A172 (cell line): ENCODE measurements around the gene SKP1. TPM values are rescaled to one million over a fixed set of nuclear protein-coding genes. Genes with fewer than 3 reads are reported as not detected.
"Not testable (repeated sequence)": the region's sequence is repeated elsewhere in the genome, so short reads cannot be mapped to it uniquely, and the experiment has no call there.

Experiments
- DNase-seq: peaks from one replicate; pipeline ENCODE4 v3.0.0-alpha.2; 2015; ENCODE audit warnings: low spot score
- total RNA-seq: library from RNA; depleted of rRNA; stranded (reverse); fragments of >200 nt; shearing (Covaris generic); gene quantifications from 2 replicates; pipeline ENCODE4 v1.2.3, GENCODE V29; 2014; rRNA removed

Gene SKP1
- 590 and 596 TPM in 2 replicates for total RNA-seq

DNA sequence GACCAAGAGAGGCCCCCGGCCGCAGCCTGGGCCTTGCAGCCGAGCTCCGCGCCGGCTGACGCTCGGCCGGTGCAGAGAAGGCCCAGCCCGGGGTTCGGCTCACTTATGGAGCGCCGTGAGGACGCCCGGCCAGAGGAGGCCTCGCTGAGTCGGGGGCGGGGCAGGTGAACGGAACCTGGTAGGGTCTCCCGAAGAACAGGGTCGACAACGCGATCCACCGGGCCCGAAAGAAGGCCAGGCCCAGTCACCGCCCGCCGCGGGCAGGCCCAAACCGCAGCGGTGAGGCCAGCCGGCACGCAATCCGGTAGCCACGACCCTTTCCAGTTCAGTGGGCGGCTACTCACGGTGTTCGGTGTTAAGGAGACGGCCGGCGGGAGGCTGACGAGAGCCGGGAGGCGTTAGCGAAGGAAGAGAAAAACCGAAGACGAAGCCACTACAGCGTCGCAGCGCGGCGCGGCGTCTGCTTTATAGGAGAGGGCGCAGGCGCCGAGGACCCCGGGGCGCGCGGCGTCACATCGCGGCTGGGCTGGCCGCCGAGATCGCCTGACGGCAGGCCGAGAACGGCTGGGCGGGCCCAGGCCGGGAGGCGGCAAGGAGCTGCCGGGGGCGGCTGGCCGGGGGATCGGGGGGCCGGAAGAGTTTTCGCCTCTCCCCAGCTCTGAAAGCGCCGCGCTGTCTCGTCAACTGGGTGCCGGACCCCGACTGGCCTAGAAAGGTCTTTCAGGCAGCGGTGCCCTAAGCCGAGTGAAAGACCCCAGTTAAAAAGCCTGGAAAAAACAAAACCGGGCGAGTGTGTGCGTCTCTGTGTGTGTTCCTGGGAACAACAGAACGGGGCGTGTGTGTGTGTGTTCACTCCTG lies at the start of gene SKP1:
SKP1 (minus strand) TSS at position 440 of the 858 bp plus-strand sequence. CDS start 2,928 bp downstream, outside the sequence.
- peak; percentile 75 for DNase-seq

DNA sequence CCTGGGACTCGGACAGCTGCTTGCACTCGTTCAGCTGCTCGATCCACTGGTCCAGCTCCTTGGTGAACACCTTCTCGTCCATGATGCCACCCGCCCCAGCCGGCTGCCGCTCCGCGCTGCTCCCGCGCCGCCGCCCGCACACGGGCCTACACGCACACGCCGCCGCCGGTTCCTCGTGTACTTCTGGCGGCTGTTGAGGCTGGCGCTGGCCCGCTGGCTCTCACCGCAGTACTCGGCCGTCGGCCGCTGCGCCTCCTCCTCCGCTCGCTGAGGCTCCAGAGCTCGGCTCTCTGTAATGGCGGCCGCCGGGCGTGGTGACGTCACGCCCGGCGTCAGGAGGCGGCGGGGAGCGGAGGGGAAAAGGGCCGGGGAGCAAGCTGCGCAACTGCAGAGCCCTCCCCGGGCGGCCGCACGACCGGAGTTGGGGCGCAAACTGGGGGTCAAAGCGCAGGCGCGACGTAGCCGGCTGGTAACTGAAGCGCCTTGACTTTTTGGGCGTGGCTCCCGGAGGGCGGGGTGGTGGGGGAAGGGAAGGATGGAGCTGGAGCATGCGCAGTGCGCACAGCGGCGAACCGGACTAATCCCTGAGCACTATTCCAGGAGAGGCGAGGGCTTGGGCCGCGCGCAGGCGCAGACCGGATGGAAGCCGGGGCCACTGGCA lies 49.2 kb upstream of the SKP1 start, which contains the start of gene PPP2CA:
PPP2CA (minus strand) TSS at position 294 of the 661 bp plus-strand sequence; CDS start at position 82, 212 bp downstream.
- peak; percentile 98 for DNase-seq

DNA sequence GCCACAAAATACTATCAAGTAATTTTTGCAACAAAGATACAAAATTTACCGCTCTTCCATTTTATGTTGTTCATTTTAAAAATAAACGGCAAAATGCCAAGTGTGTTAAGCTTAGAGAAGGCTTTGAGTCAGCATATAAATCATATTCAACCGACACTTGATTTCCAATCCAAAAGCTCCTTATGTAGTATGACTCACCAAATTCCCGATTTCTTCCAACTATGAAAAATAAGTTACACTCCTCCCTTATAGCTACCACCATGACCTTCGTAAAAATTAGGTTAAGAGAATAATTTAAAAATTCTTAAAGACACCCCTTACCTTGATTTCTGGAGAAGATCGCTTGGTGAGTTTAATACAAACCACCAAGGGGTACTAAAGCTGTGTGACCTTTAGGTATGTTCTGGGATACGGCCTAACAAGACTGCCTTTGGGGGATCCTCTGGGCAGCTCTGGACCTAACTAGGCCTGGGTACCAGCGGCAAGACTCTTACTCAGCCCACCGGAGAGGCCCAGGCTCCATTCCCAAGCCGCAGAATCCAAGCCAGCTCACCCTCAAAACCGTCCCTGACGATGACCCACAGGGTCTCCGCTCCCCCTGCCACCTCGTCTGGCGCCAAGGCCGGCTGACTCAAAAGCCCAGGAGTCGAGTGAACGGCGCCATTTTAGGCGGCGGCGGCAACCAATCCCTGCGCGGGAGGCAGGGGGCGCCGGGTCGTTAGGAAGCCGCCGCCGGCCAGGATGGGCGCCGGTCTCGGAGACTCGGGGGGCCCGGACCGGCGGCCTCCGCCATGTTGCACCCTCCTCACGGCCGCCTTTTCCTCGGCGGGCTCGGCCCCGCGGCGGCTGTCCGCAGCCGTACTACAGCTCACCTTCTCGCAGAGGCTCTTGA lies 48.4 kb upstream of the SKP1 start:
- peak; percentile 62 for DNase-seq

DNA sequence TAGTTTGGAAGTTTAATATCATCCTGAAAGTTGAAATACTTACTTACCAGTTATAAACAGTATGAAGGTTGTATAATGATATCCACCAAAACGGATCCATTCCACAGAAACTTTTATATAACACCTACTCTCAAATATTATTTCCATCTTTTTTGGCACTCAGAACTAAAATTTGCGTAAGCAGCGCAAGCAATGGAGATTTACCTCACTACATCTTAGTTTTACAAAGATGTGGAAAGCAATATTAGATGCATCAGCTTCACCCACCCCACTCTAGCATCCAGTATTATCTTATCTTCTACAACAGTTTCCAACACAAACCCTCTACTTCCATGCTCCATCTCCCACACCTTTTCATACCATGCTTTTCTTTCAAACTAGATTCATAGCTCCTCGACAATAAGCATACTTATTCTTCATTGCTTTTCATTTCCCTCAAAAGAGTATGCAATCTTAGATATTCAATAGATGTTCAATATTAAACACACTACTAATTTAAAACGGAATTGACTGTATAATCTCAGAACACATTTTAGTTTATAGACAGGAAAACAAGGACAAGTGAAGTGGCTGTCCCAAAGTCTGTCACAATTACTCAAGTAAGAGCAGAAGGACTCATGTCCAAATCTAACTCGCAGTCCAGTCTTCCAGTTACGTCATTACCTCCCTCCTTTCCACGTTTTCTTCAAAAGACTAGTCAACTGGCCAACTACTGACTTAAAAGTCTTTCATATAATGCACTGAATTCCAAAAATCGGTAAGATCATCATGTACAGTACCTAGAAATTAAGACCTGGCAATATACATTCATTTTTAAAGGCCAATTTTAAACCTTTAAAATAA lies 46.9 kb upstream of the SKP1 start:
- no peak for DNase-seq

DNA sequence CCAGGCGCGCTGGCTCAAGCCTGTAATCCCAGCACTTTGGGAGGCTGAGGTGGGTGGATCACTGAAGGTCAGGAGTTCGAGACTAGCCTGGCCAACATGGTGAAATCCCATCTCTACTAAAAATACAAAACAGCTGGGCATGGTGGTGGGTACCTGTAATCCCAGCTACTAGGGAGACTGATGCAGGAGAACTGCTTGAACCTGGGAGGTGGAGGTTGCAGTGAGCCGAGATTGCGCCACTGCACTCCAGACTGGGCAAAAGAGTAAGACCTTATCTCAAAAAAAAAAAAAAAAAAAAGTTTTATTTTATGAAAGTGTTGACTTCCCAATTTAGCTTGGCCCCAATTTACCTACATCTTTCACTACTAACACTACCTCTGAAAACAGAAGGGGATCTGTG lies 44.9 kb upstream of the SKP1 start:
- not testable (repeated sequence) for DNase-seq

DNA sequence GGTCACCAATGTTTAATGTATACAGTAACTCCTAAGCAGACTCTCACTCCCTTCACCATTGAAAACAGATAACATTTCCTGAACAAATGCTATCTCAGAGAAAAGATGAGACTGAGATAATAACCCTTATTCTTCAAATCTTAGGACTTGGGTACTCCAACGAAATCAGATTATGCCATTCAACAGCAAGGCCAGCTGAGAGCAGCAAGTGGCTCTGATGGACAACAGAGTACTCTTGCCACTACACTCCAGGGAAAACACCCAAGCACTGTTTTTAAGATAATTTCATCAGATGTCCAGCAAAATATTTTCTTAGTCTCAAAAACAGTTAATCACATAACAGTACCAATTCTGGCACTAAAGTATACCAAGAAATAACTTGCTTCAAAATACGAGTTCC lies 39.0 kb upstream of the SKP1 start:
- DNase-seq: no peak

DNA sequence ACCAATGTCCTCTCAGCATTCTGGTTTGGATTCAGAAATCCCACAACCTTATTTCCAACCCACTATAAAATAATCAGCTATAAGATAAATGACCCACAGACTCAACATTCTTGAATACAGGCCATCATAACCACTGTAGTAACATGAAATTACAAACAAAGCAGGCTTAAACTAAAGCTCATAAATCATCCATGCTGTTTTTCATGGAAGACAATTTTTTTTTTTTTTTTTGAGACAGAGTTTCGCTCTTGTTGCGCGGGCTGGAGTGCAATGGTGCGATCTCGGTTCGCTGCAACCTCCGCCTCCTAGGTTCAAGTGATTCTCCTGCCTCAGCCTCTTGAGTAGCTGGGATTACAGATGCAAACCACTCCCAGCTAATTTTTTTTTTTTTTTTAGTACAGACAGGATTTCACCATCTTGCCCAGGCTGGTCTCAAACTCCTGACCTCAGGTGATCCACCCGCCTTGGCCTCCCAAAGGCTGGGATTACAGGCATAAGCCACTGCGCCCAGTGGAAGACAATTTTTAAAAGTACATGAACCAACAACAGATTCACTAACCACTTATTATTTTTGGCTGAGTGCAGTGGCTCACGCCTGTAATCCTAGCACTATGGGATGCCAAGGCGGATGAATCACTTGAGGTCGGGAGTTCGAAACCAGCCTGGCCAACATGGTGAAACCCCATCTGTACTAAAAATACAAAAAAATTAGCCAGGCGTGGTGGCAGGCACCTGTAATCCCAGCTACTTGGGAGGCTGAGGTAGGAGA lies 34.7 kb upstream of the SKP1 start:
- peak; percentile 40 for DNase-seq

DNA sequence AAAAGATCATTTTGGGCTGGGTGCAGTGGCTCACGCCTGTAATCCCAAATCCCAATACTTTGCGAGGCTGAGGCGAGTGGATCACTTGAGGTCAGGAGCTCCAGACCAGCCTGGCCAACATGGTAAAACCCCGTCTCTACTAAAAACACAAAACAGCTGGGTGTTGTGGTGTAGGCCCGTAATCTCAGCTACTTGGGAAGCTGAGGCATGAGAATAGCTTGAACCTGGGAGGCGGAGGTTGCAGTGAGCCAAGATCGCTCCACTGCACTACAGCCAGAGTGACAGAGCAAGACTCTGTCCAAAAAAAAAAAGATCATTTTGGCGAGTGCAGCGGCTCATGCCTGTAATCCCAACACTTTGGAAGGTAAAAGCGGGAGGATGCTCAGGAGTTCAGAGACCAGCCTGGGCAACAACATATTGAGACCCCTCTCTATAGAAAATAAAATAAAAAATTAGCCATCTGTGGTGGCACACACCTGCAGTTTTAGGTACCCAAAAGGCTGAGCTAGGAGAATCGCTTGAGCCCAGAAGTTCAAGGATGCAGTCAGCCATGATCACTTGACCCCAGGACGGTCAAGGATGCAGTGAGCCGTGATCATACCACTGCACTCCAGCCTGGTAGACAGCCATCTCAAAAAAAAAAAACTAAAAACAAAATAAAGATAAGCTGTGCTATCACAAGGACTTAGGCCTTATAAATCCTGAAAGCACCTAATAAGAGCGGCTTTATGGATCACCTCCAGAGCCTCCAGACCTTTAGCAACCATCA lies 32.9 kb upstream of the SKP1 start:
- DNase-seq: no peak

DNA sequence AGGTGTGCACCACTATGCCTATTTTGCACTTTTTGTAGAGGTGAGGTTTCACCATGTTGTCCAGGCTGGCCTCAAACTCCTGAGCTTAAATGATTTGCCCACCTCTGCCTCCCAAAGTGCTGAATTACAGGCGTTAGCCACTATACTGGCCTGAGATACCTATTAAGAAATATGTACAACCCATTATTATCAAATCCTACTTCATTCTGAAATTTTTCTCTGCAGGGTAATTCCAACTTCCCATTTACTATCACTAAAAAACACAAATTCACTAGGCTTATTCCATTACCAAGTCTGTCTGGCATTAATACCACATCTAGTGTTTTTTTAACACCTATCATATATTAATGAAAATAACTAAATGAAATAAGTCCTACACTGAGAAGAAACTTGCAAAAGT lies 30.9 kb upstream of the SKP1 start:
- DNase-seq: no peak

DNA sequence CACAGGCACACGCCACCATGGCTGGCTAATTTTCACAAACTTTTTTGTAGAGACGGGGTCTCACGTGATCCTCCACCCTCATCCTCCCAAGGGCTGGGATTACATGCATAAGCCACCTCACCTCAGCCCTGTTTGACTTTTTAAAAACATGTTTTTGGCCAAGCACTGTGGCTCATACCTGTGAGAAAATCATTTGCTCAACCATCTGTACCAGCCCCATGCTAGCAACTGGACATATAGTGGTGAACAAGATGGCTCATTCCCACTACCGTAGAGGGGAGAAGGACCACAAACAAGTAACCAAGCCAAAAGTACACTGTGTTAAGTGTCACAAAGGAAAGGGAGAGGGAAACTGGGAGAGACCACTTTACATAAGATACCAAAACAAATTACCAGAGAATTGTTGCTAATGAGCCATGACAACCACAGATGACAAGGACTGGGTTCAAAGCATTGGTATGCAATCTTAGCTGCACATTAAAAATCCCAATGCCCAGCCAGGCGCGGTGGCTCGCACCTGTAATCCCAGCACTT lies 29.9 kb upstream of the SKP1 start:
- no peak for DNase-seq

DNA sequence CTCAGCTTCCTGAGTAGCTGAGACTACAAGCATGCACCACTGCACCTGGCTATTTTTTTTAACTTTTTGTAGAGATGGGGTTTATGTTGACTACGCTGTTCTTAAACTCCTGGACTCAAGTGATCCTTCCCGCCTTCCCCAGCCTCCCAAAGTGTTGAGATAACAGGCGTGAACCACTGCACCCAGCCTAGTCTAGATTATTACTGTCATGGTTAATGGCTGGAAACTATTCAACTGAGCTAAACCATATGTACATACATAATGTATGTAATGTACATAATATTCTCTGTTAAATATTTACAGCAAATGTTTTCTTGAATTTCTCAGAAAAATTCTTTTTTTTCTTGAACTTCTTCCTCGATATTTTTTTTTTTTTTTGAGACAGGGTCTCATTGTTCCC lies 27.8 kb upstream of the SKP1 start:
- no peak for DNase-seq

DNA sequence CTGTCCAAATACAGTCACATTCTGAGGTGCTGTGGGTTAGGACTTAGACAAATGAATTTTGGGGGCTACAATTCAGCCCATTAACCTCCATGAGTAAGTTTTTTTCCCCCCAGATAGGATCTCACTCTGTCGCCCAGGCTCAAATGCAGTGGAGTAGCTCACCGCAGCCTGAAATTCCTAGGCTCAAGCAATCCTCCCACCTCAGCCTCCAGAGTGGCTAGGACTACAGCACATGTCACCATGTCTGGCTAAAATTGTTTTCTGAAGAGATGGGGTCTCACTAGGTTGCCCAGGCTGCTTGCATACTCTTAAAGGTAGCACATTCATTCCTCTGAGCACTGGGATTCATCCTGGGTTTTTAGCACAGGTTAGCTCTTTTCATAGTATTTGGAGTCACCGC lies 26.9 kb upstream of the SKP1 start:
- DNase-seq: no peak

DNA sequence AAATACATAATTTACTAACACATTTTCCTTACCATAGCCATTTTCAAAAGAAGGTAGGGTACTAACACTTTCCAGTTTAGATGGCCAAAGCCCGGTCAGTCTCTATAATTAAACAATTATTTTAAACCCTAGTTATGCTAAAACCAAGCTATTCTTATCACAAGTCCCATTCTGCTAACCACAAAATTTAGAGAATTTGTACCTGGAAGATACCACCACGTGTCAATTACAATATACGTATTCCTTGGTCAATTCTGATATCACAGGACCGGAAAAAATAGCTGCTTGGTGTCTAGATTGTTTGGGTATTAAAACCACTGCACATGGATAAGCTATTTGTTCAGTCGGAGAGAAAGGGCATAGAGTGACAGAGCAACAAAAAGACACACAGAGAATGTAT lies 18.9 kb upstream of the SKP1 start:
- DNase-seq: no peak

DNA sequence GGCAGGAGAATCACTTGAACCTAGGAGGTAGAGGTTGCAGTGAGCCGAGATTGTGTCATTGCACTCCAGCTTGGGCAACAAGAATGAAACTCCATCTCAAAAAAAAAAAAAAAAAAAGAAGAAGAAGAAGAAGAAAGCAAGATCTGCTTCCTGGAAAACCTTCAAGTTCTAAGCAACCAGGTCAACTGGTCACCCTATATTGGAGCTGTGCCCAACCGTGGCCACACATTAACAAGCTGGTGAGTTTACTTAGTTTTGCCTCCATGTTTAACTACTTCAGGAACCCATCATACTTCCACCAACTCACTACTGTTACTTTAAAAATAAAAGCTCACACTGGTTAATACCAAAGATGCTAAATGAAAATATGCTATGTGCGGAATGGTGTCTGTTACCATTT lies 12.3 kb upstream of the SKP1 start:
- DNase-seq: no peak

DNA sequence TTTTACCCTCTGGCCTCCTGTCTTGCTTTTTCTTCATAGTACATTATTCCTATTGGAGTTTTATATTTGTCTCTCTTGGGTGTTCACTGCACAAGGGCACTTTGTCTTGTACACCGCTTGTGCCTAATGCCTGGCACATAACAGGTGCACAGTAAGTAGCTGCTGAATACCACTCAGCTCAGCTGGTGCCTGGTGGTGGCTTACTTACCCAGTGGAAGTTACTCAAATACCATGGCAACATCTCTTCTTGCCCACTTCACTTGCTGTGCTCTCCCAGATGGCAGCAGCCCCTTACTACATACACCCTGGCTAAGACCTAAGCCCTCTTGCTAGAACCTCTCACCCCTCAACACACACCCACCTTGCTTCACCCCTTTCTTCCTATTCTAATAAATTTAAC lies 11.3 kb upstream of the SKP1 start:
- DNase-seq: no peak

DNA sequence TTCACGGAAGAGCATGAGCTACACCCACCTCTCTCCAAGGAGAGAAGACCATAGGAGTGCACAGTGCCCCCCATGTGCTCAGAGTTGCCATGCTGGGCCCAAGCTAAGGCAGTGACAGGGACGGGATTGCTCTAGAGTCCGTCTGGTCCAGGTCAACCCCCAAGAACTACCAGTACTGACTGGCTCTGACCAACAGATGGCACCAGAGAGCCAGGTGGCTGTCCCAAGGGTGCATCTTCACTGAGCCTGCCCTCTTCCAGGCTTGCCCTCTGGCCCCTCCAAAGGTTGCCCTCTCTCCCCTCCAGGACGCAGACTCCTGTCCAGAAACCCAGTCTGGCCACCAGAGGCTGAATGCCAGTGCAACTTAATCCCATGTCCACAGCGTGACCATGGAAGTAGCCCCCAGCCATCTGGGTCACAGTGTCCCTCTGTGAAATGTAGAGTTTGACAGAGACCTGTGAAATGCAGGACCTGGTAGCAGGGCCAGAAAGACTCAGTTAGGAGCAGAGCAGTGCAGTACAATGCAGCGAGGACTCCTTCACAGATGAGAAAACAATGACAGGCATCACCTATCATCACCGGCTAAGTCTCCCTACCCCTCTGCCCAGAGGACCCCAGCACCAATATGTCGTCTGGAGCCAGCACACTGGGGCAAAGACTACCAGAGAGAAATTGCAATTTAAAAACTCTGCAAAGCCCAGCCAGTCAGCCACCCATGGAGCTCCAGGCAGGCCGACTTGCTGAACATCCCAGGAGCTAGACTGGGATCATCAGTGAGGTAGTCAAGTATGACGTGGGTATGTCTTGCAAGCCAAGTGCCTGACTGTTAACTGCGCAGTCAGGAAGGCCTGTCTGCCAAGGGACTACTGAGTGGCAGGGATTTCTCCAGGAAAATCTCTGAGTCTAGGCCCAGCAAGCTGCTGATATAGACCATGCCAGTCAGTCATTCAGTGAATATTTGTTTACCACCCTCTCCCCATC lies 7.7 kb upstream of the SKP1 start:
- DNase-seq: peak; percentile 75

DNA sequence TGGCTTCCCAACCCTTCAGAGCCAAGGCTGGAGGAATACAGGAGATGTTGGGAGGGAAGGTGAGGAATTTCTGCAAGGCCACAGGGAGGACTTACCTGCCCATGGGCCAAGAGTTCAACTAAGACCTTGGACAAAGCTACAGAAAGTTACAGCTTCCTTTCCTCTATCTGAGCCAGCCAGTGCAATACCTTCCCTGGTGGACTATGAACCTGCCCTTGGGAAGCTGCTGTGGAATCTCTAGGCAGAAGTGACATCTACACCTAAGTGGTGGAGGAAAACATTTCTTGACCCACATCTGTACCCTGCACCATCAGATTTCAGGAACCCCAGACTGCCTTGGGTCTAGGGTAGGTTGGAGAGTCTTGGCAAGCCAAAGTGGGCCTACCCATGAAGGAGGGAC lies 6.7 kb upstream of the SKP1 start:
- no peak for DNase-seq

DNA sequence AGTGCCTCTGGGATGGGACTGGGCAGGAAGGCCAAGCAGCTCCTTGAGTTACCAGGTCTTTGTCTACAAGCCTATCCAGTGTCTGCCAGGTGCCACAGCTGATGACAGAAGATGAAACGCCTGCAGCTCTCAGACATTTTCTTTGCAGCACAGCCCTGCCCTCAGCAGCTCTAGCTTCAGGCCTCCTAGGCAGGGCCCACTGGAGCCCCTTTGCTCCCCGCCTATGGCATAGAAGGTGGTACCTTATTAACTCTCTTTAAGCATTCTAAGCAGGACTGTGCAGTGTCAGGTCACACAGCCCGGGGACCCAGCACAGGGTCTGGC lies 1.3 kb upstream of the SKP1 start:
- no peak for DNase-seq
